GM18505 (cell line): ENCODE results near the gene SLC22A23.

ENCODE experiments used
- ATAC-seq: cut with Tn5 transposase; IDR thresholded peaks from one replicate; pipeline ENCODE4 v1.9.1; 2021; ENCODE audit not compliant: unreplicated experiment
- POLR2A ChIP-seq: IDR thresholded peaks from 4 replicates; pipeline ENCODE4 v1.6.1; 2011; ENCODE audit warnings: borderline replicate concordance; ENCODE audit not compliant: insufficient read depth, insufficient read length; ENCODE audit errors: extremely low read depth

The SLC22A23 gene

DNA sequence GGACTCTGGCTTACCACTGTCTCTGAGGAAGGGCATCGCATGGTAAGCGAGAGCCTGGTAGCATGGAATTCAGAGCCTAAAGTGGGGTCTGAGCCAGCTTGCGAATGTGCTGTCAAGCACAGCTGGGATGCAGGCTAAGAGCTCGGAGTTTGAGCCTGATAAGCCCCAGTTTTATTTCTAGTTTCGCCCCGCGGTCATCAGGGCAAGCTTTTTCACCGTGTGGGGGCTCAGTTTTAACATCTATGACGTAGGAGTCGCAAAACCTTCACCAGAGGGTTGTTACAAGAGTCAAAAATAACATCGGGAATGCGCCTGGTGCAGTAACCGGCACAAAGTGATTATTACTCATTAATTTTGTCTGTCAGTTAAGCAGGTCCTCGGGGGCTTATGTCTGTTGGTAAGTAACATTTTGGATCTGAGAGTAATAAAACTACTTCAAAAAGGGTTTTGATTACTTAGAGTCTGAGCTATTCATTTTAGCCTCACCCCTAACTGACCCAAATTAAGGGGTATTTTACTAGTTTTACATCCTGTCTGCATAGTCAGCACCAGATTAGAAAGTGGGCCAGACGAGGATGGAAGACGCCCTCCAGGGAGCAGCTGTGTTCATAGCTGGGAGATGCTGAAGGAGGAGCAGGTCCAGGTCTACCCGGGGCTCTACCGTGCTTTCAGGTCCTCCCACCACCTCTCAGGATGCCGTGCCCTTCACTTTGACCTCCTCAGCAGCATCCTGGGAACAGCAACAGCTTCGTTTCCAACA is 29.7 kb downstream of the SLC22A23 start:
- no peak for TF ChIP-seq POLR2A
- ATAC-seq = no peak

DNA sequence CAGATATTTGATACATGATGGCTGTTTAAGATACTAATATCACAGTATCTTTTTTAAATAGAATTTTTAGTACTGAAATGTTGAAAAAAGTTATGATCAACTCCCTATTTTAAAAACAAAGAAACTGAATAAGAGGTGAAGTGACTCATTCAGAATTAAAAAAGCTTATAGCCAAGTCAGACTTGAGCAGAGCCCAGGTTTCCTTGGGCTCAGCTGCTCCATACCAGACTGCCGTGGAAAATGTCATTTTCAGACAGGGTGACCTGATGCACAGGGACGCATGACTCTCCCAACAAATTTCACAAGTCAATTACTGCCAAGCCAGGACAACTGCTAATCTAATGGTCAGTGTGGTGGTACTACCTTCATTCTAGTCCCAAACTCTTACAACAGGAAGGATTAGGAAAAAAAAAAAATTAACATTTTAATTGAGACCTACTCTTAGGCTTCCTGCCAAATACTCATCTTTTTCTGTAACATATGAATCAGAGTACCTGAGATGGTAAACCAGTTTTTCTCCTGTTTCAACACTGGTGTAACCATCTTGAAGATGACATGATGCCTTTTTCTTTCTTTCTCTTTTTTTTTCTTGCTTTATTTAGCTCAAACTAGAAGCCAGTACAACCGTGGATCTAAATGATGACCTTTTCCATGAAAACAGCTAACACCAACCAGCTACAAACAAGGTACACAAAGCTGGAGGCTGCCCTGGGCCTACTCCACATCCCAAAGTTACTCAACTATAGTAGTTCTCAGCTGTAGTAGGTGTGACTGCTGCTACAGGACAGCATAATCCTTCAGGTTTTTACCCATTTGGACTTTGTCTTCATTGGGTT is 30.5 kb downstream of the SLC22A23 start:
- TF ChIP-seq POLR2A = no peak
- ATAC-seq = no peak

DNA sequence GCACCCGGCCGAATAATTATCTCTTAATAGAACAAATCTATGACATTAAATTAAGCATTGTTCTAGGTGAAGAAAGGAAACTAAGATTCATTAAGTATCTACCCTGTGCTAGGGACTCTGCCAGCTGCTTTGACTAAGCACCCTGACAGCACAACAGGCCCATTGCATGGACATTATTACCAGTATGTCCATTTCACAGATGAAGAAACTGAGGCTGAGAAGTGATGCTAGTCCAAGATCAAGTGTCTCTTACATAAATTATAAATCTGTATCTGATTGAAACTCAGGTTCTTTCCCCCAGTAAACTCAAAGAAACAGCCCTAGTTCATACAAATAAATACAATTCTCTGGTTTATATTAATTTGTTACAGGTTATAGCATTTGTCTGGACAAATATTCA is 31.3 kb downstream of the SLC22A23 start:
- ATAC-seq = no peak
- no peak for TF ChIP-seq POLR2A

DNA sequence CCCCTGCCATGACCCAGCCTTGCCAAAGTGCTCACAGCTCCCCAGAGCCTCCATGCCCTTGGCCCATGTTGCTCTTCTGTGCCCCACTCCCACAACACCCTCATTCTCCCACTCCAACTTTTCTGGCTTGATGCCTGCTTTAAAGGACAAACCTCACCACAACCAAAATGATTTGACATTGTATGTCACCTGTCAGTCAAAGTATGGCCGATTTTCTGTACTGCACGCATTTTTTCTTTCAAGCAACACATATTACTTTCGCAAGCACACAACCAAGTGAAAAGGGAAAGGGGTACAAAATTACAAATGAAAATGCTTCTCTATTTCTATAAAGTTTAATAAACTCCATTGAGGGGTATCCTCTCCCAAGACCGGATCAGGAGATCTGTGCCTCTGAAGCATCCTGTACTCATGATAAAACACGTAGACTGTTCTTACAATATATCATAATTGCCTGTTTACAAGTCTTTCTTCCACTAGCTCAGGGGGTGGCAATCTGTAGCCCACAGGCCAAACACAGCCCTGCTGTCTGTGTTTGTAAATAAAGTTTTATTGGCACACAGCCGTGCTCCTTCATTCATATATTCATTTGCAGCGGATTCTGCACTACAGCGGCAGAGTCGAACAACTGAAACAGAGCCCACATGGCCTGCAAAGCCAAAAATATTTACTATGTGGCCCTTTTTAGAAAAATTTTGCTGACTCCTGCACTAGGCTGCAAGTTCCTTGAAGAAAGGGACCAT is 32.5 kb downstream of the SLC22A23 start:
- ATAC-seq = no peak

DNA sequence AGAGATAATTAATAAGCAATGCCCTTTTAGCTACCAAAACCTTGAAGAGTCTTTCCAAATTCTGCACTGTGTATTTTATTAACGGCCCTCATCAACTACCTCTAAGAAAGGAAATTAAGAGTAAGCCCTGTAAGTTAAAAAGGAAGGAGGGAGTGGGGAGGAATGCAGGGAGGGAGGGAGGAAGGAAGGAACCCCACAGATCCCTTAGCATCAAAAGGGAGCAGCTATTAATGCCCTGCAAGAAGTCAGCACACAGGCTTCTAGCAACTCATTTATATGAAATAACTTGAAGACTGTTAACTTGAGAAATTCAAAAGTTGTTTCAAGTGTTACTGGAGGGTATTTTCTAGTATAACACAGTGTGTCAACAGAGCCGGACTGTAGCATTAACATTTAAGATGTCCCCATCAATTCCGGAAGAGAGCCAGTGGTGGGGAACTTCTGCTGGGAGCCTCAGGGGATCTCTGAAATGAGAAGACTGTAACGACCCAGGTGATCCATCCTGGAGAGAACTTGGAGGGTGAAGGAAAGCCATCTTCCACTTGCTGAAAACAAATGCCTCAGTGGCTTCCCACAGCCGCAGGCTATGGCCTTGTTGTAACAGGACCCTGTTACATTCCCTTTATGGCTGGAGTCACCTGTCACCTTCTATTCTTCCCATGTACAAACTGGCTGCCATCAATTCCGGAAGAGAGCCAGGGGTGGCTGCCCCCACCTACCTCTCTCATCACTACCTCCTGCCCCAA is 33.2 kb downstream of the SLC22A23 start:
- ATAC-seq = no peak
- no peak for TF ChIP-seq POLR2A

More for the DNA sequence above, 32.5 kb downstream of the SLC22A23 start:
- no peak for TF ChIP-seq POLR2A

DNA sequence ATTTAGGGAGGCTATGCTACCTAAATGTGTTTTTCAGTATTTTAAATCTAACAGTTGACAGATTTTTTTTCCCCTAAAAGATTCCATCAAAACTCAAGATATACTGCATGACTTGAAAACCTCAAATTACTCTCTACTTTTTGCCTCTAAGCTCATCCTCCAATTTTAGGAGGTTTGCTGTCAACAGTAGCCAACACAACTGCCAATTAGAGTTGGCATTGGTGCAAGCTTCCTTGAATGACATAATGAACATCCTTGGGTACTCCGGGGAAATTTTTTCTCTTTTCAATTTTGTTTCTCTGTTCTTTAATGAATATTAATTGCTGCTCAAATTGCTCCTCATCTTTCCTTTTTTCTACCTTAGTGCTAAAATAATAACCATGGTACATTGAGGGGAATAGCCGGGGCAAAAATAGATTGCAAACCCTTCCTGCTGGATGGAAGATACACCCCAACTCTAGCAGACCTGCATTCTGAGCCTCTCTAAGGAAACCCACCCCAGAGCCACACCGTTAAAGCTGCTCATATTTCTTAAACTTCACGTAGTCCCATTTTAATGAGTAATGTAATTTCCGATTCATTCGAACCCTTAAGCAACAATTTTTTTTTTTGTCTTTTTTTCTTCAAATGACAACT is 34.3 kb downstream of the SLC22A23 start:
- ATAC-seq = no peak

DNA sequence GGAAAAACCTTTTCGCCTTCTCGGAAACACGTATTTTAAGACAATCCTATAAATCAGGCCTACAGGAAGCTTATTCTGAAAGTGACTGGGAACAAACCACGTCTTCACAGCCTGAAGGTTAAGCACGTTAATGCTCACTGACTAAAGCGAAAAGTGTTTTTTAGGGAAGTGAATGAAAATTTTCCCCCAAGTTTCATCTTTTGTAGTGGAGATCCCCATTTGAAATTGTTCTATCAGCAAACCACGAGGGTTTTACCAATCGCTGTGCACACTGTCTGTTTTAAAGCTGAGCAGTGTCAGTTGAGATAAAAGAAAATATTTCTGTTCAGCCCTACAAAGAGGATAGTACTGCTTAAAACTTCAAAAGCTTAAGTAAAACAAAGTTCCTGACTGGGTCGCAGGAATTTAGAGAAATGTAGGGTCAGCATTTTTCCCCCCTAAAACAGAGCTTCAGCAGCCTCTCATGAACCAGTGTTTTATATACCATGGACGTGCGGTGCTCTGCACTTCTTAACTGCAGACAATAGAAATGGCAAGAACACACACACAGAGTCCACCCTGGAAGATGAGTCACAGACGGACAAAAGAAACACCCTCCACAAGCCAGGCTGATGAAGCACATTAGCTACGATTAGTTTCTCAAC is 34.9 kb downstream of the SLC22A23 start:
- ATAC-seq = no peak
- no peak for TF ChIP-seq POLR2A

More for the DNA sequence above, 34.3 kb downstream of the SLC22A23 start:
- TF ChIP-seq POLR2A = no peak

DNA sequence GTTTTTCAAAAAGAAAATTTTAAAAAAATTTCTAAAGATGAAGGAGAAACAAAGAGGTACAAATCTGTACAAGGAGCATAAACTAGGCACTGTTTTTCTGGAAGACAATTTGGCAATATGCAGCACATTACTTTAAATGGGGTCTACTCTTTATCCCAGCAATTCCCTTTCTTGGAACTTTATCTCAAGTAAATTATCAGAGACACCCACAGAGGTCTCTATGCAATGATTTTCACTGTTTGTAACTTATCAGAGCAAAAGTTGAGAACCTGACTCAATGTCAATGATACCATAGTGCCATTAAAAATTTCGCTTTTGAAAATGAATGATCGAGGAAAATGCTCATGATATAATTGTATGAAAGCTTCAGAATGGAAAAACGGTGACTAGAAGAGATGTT is 35.7 kb downstream of the SLC22A23 start:
- no peak for TF ChIP-seq POLR2A

DNA sequence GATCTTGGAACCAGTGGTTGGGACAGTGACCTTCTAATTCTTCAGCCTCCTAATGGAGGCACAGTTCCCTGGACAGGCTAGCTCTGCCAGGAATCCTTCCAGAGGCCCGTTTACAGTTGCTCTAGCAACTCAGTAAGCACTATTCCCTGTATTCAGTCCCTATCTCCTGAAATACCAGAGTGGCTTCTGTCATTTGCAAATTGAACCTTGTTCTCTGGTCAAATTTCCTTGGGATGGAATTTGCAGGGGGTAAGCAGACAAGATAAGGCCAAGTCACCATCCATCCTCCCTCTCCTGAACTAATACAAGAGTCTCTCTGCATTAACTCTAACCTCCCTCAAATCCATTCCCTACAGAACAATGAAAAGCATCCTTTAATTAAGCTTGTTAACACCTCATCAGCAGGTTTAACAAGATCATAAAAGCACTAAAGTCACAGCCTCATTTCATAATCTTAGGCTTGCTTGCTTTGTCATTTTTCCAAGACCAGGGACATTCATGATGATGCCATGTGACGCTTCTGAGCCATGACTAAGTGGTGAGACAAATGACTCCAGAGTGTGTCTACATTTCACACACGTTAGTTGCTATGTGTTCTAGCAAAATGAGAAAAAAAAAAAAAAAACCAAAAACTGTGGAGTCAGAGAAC is 37.1 kb downstream of the SLC22A23 start:
- no peak for ATAC-seq
- no peak for TF ChIP-seq POLR2A

More for the DNA sequence above, 35.7 kb downstream of the SLC22A23 start:
- ATAC-seq = no peak

DNA sequence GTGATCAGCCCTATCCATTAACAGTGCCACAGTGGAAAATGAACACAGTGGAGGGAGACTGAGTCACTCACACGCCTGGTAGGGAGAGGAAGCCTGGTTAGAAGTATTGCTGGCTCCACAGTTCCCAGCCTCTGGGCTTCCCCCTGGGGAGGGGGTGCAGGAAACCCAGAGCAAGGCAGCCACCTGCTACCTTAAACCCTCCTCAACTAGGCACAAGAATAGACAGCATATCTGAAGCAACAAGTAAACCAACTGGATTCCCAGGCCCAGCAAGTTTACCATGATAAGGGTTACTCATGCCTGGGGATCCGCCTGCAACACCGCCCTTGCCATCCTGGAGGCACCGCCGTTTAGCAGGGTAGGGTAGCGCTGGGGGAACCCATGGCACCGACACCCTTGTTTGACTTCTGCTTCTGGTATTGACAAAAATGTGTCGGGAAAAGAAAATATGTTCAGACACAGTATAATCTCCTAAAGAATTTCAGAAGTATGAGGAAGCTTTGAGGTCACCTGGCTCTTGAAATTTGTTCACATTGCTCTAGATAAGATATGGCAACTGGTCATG is 38.3 kb downstream of the SLC22A23 start:
- TF ChIP-seq POLR2A = no peak
- ATAC-seq = no peak

DNA sequence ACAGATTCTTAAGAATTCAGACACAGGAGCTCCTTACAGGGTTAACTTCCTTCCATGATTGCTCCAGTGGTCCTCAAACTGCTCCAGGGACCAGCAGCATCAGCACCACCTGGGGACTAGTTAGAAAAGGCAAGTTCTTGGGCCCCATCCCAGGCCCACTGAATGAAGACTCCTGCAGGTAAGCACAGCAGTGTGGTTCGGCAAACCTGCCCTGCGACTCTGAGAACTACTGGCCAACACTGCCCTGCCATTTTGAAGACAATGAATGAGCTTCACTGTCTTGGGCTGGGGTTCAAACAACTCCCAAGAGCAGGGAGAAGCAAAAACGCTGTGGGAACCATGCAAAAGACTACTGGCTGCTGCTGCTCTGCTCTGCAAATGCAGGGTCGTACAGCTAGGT is 39.4 kb downstream of the SLC22A23 start:
- ATAC-seq = no peak
- no peak for TF ChIP-seq POLR2A
